Measurements from ENCODE around the gene LCA5L. TPM values are rescaled to one million over a fixed set of nuclear protein-coding genes. Genes with fewer than 3 reads are reported as not detected.

LCA5L gene
- total and polyA plus RNA-seq, 2 experiments from 2014 or later = 0.69 to 1.4 TPM

- no peaks in the 10 kb centered on the region for H3K36me3 Mint-ChIP-seq (ENCODE audit: low read depth)
- H2AFZ ChIP-seq = no peak overlapping the region
- H3K4me1 ChIP-seq (ENCODE audit: insufficient read depth) = peaks cover 23% of the 10 kb centered on the region
- no peak overlapping the region for H3K4me3 Mint-ChIP-seq
- no peak overlapping the region for H3K27ac ChIP-seq (ENCODE audit: low read depth)
- no peak overlapping the region for H3K27ac Mint-ChIP-seq
- H3K79me2 ChIP-seq (replicated peaks; ENCODE audit: insufficient read depth) = no peaks in the 10 kb centered on the region
- H4K20me1 ChIP-seq (replicated peaks; ENCODE audit: insufficient read depth) = no peaks in the 10 kb centered on the region
- no peaks in the 10 kb centered on the region for H3K9me2 ChIP-seq (ENCODE audit: insufficient read depth)
- TF ChIP-seq ETS1 (IDR thresholded peaks at IDR 0.05) (no peak), STAT1 (IDR thresholded peaks at IDR 0.05; ENCODE audit: unreplicated experiment) (no peak), ZNF114 (CRISPR knock-in tag; IDR thresholded peaks at IDR 0.05) (no peak), EZH2 (IDR thresholded peaks at IDR 0.05; ENCODE audit: low read depth, unreplicated experiment) (no peak), EZH2phosphoT487 (IDR thresholded peaks at IDR 0.05; ENCODE audit: unreplicated experiment) (no peak), JUNB (IDR thresholded peaks at IDR 0.05; ENCODE audit: unreplicated experiment) (no peak), POLR2AphosphoS5 (IDR thresholded peaks at IDR 0.05; ENCODE audit: low read depth) (no peak), NANOG (IDR thresholded peaks at IDR 0.05; ENCODE audit: borderline replicate concordance) (no peak), ZNF331 (CRISPR knock-in tag; IDR thresholded peaks at IDR 0.05; ENCODE audit: low read depth) (no peak), CREB1 (CRISPR knock-in tag; IDR thresholded peaks at IDR 0.05; ENCODE audit: low read depth) (no peak)
- TF ChIP-seq, protein P1, sequence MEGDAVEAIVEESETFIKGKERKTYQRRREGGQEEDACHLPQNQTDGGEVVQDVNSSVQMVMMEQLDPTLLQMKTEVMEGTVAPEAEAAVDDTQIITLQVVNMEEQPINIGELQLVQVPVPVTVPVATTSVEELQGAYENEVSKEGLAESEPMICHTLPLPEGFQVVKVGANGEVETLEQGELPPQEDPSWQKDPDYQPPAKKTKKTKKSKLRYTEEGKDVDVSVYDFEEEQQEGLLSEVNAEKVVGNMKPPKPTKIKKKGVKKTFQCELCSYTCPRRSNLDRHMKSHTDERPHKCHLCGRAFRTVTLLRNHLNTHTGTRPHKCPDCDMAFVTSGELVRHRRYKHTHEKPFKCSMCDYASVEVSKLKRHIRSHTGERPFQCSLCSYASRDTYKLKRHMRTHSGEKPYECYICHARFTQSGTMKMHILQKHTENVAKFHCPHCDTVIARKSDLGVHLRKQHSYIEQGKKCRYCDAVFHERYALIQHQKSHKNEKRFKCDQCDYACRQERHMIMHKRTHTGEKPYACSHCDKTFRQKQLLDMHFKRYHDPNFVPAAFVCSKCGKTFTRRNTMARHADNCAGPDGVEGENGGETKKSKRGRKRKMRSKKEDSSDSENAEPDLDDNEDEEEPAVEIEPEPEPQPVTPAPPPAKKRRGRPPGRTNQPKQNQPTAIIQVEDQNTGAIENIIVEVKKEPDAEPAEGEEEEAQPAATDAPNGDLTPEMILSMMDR (conservative IDR thresholded peaks at IDR 0.05; ENCODE audit: low read depth in 2 of 2) = no peak
- TF ChIP-seq, protein P2, sequence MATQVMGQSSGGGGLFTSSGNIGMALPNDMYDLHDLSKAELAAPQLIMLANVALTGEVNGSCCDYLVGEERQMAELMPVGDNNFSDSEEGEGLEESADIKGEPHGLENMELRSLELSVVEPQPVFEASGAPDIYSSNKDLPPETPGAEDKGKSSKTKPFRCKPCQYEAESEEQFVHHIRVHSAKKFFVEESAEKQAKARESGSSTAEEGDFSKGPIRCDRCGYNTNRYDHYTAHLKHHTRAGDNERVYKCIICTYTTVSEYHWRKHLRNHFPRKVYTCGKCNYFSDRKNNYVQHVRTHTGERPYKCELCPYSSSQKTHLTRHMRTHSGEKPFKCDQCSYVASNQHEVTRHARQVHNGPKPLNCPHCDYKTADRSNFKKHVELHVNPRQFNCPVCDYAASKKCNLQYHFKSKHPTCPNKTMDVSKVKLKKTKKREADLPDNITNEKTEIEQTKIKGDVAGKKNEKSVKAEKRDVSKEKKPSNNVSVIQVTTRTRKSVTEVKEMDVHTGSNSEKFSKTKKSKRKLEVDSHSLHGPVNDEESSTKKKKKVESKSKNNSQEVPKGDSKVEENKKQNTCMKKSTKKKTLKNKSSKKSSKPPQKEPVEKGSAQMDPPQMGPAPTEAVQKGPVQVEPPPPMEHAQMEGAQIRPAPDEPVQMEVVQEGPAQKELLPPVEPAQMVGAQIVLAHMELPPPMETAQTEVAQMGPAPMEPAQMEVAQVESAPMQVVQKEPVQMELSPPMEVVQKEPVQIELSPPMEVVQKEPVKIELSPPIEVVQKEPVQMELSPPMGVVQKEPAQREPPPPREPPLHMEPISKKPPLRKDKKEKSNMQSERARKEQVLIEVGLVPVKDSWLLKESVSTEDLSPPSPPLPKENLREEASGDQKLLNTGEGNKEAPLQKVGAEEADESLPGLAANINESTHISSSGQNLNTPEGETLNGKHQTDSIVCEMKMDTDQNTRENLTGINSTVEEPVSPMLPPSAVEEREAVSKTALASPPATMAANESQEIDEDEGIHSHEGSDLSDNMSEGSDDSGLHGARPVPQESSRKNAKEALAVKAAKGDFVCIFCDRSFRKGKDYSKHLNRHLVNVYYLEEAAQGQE (IDR thresholded peaks at IDR 0.05; ENCODE audit: unreplicated experiment) = no peak
- TF ChIP-seq, protein P3, sequence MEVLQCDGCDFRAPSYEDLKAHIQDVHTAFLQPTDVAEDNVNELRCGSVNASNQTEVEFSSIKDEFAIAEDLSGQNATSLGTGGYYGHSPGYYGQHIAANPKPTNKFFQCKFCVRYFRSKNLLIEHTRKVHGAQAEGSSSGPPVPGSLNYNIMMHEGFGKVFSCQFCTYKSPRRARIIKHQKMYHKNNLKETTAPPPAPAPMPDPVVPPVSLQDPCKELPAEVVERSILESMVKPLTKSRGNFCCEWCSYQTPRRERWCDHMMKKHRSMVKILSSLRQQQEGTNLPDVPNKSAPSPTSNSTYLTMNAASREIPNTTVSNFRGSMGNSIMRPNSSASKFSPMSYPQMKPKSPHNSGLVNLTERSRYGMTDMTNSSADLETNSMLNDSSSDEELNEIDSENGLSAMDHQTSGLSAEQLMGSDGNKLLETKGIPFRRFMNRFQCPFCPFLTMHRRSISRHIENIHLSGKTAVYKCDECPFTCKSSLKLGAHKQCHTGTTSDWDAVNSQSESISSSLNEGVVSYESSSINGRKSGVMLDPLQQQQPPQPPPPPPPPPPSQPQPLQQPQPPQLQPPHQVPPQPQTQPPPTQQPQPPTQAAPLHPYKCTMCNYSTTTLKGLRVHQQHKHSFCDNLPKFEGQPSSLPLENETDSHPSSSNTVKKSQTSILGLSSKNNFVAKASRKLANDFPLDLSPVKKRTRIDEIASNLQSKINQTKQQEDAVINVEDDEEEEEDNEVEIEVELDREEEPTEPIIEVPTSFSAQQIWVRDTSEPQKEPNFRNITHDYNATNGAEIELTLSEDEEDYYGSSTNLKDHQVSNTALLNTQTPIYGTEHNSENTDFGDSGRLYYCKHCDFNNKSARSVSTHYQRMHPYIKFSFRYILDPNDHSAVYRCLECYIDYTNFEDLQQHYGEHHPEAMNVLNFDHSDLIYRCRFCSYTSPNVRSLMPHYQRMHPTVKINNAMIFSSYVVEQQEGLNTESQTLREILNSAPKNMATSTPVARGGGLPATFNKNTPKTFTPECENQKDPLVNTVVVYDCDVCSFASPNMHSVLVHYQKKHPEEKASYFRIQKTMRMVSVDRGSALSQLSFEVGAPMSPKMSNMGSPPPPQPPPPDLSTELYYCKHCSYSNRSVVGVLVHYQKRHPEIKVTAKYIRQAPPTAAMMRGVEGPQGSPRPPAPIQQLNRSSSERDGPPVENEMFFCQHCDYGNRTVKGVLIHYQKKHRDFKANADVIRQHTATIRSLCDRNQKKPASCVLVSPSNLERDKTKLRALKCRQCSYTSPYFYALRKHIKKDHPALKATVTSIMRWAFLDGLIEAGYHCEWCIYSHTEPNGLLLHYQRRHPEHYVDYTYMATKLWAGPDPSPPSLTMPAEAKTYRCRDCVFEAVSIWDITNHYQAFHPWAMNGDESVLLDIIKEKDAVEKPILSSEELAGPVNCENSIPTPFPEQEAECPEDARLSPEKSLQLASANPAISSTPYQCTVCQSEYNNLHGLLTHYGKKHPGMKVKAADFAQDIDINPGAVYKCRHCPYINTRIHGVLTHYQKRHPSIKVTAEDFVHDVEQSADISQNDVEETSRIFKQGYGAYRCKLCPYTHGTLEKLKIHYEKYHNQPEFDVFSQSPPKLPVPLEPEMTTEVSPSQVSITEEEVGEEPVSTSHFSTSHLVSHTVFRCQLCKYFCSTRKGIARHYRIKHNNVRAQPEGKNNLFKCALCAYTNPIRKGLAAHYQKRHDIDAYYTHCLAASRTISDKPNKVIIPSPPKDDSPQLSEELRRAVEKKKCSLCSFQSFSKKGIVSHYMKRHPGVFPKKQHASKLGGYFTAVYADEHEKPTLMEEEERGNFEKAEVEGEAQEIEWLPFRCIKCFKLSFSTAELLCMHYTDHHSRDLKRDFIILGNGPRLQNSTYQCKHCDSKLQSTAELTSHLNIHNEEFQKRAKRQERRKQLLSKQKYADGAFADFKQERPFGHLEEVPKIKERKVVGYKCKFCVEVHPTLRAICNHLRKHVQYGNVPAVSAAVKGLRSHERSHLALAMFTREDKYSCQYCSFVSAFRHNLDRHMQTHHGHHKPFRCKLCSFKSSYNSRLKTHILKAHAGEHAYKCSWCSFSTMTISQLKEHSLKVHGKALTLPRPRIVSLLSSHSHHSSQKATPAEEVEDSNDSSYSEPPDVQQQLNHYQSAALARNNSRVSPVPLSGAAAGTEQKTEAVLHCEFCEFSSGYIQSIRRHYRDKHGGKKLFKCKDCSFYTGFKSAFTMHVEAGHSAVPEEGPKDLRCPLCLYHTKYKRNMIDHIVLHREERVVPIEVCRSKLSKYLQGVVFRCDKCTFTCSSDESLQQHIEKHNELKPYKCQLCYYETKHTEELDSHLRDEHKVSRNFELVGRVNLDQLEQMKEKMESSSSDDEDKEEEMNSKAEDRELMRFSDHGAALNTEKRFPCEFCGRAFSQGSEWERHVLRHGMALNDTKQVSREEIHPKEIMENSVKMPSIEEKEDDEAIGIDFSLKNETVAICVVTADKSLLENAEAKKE (CRISPR knock-in tag; IDR thresholded peaks at IDR 0.05) = no peak
- H3K36me3 ChIP-seq (ENCODE audit: insufficient read depth) = no peaks in the 10 kb centered on the region
- no peaks in the 10 kb centered on the region for H3K27me3 ChIP-seq (ENCODE audit: insufficient read depth)
- ATAC-seq = no peak
- no peak for DNase-seq (ENCODE audit: low spot score)
- no peak overlapping the region for H3K4me2 ChIP-seq
- peaks cover 13% of the 10 kb centered on the region for H3K27me3 Mint-ChIP-seq (ENCODE audit: insufficient read depth, low read depth, poor library complexity)
- H3K9me3 Mint-ChIP-seq = no peaks in the 10 kb centered on the region
- peaks cover 28% of the 10 kb centered on the region for H3K4me1 Mint-ChIP-seq
- H3K4me3 ChIP-seq = no peak overlapping the region
- peaks cover 4% of the 10 kb centered on the region; the same call in 1 of the 2 replicates for H3F3A ChIP-seq (replicated peaks; ENCODE audit: low read depth)
Observed at GRCh38 chr21:39453571-39454179, 8.1 kb upstream of the LCA5L start.
